Stromal cell of bone marrow (primary cell): ENCODE data around the gene PTGES3.
A peak's percentile ranks its signal among the peaks of the same experiment; 100 is the strongest.

Experiments used
- DNase-seq: peaks from one replicate; pipeline ENCODE4 v3.0.0-alpha.2; 2012; ENCODE audit warnings: low read depth

Gene PTGES3

DNA sequence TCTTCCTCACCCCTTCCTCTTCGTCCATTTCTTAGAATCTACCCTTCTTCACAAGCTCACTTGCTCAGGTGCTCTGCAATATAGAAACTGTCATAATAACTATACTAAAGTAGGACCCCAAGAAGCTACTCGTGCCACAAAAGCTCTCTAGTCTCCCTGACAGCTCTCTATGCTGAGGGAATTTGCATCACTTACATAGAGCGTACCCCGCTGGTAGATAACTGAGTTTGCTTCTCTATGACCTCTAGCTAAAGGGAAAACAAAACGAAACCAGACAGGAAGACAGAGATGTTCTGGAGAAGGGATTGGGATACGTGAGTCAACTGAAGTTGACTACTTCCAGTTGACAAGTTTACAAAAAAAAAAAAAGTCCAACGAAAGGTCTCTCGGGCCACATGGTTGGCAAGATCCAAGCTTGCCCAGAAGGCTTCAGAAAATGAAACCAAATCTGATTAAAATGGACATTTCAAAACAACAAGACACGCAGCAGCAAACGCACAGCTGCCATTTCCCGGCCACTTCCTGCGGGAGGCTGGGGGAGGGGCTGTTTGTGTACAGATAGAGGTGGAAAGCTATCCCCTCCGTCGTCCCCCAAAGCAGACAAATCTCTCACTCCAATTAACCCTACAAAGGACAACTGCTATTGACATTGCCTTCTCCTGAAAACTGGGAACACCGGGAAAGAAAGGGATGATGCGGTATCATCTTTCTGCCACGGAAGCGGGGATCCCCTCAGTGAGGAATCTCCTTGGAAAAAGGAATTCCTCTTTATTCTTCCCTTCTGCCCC, 59.2 kb downstream of the PTGES3 start:
- peak; percentile 64 for DNase-seq

DNA sequence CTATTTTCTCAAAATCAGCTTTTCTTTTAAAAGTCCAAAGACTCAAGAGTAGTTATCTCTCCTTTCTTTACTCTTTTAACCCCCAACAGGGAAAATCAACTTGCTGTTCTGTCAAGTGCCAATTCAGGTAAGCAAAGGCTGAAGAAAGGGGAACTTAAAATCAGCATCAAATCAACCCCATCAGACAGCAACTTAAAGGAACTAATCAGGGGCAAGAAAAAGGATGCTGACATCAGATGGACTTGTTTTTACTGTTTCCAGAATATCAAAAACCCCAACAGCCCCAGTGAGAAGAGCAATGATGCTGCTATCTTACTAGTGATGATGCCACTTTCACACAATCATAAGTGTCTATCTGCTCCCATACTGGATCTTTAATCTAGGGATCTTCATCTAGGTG, 61.4 kb downstream of the PTGES3 start:
- no peak for DNase-seq

DNA sequence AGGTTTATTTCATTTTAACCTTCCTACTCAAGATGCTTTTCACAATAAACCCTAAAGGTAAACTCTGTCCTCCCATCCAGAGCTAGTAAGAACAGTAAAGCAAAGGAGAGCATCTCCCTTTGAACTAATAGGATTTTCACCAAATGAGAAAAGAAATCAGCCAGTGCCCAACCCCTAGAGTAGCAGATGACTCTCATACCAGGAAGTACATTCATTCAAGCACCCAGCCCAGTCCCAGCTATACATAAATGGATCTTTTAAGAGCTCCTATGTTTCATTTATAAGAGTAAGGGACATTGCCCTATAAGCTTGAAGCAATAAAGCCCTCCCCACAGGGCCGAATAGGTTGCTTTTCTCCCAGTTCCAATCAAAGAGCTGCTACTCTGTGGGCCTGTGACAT, 65.5 kb downstream of the PTGES3 start:
- no peak for DNase-seq

DNA sequence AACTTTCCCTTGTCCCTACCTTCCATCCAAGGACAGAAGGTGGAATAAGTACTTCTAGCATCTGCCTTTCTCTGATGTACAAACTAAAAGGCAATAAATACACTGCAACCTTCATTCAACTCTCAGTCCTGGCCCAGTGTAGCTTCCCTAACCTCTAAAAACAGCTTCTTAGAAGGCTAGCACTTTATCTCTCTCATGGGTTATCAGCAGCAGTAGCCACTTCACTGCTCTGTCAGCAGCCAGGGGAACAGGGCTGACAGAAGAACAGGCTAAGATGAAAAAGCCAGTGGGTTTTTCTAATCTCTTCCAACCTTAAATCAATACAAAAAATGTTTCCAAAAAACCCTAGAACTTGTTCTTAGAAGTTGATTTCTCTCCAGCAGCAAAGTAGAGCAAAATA, 71.2 kb downstream of the PTGES3 start:
- DNase-seq, result no peak

DNA sequence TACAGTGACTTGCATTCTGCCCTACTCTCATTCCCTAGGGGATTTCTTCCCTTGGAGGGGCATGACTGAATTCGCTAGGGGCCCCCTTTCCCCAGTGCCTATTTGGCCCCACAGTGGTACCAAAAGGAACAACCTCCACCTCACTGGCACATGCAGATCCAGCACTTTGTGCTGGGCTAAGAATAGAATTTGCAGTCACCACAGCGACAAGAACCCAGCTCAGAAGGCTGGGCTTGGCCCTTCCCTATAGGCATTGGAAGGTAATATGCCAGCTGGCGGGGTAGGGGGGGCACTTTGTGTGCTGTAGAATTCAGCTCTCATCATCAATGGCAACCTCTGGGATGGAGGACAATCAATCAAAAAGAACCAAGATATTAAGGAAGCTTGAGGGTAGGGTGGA, 71.8 kb downstream of the PTGES3 start:
- no peak for DNase-seq

DNA sequence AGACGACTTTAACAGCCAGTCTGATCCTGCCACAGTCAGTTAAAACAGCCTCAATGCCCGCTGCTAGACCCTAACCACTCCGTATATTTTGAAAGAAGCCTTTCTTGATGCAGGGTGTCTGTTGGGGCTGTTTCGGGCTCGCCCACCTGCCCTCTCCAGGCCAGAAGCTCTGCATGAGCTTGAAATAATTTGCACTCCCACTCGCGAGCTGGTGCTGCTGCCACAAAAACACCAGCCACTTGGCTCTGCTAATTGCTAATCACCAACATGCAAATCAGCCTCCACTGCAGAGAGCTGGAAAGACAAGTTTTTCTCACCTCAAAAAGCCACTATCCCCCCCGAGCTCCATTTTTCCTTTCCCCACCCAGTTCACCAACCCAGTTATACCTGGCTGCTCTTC, 73.5 kb downstream of the PTGES3 start:
- no peak for DNase-seq
